NCI-H82 treated with DMSO at 0.1 percent for 48 hours (cell line): ENCODE results near the gene TNP2.
"Not testable (repeated sequence)": the region's sequence is repeated elsewhere in the genome, so short reads cannot be mapped to it uniquely, and the experiment has no call there.

Experiments
- DNase-seq: peaks from one replicate; lab custom pipeline; 2025; ENCODE audit not compliant: unreplicated experiment; lab: John Stamatoyannopoulos, UW

TNP2 gene

GRCh38 chr16:11300560-11300892, 31.4 kb upstream of the TNP2 start:
- DNase-seq: no peak

GRCh38 chr16:11299865-11300559, 30.9 kb upstream of the TNP2 start:
- no peak for DNase-seq

GRCh38 chr16:11298950-11299547, 29.9 kb upstream of the TNP2 start:
- not testable (repeated sequence) for DNase-seq

- DNase-seq: no peak
Observed at GRCh38 chr16:11298143-11298900, 29.2 kb upstream of the TNP2 start.

GRCh38 chr16:11297492-11298142, 28.5 kb upstream of the TNP2 start:
- DNase-seq: no peak

GRCh38 chr16:11296706-11297491, 27.8 kb upstream of the TNP2 start:
- no peak for DNase-seq

GRCh38 chr16:11296351-11296705, 27.2 kb upstream of the TNP2 start:
- DNase-seq: no peak

GRCh38 chr16:11295672-11296071, 26.5 kb upstream of the TNP2 start:
- no peak for DNase-seq

- no peak for DNase-seq
Observed at GRCh38 chr16:11292076-11292748, 23.1 kb upstream of the TNP2 start.

- no peak for DNase-seq
Observed at GRCh38 chr16:11291091-11291703, 22.1 kb upstream of the TNP2 start.

- no peak for DNase-seq
Observed at GRCh38 chr16:11290102-11290893, 21.2 kb upstream of the TNP2 start.

GRCh38 chr16:11289696-11290095, 20.6 kb upstream of the TNP2 start:
- not testable (repeated sequence) for DNase-seq

GRCh38 chr16:11289202-11289601, 20.1 kb upstream of the TNP2 start:
- DNase-seq: no peak

- no peak for DNase-seq
Observed at GRCh38 chr16:11285842-11286241, 16.7 kb upstream of the TNP2 start.

GRCh38 chr16:11283820-11284248, 14.7 kb upstream of the TNP2 start:
- DNase-seq: no peak

GRCh38 chr16:11280616-11281522, 11.7 kb upstream of the TNP2 start, which contains the start of gene PRM1:
Gene PRM1, minus strand, starts transcription at chr16:11281330. Its CDS starts 92 bp downstream, at chr16:11281238.
- no peak for DNase-seq

- no peak for DNase-seq
Observed at GRCh38 chr16:11278681-11279628, 9.8 kb upstream of the TNP2 start.
